ENCODE measurements around the gene TATDN2.
A peak's percentile ranks its signal among the peaks of the same experiment; 100 is the strongest.

Gene TATDN2

GRCh38 chr3:10299175-10299574, 50.9 kb downstream of the TATDN2 start:
- H3K4me1 Mint-ChIP-seq (ENCODE audit: low read depth): peaks cover 4% of the 10 kb centered on the region
- H3K27ac Mint-ChIP-seq: no peak overlapping the region
- peaks cover 84% of the 10 kb centered on the region for H3K36me3 Mint-ChIP-seq (ENCODE audit: low read depth)
- no peaks in the 10 kb centered on the region for H3K27me3 Mint-ChIP-seq
- intact Hi-C loops (cut with micrococcal nuclease): no loop called here
- H3K4me3 Mint-ChIP-seq: no peak overlapping the region
- H3K9me3 Mint-ChIP-seq: no peaks in the 10 kb centered on the region

GRCh38 chr3:10299679-10300078, 51.4 kb downstream of the TATDN2 start:
- Mint-ChIP-seq H3K36me3 (ENCODE audit: low read depth) (peaks cover 87% of the 10 kb centered on the region), H3K4me3 (no peak overlapping the region), H3K9me3 (no peaks in the 10 kb centered on the region), H3K27me3 (no peaks in the 10 kb centered on the region), H3K27ac (peak overlapping the region; percentile 48), H3K4me1 (ENCODE audit: low read depth) (no peaks in the 10 kb centered on the region)
- intact Hi-C loops (cut with micrococcal nuclease): no loop called here

GRCh38 chr3:10300087-10300486, 51.8 kb downstream of the TATDN2 start:
- H3K9me3 Mint-ChIP-seq: no peaks in the 10 kb centered on the region
- H3K27ac Mint-ChIP-seq: peak overlapping the region; percentile 48
- no peaks in the 10 kb centered on the region for H3K27me3 Mint-ChIP-seq
- no peaks in the 10 kb centered on the region for H3K4me1 Mint-ChIP-seq (ENCODE audit: low read depth)
- H3K4me3 Mint-ChIP-seq: no peak overlapping the region
- peaks cover 88% of the 10 kb centered on the region for H3K36me3 Mint-ChIP-seq (ENCODE audit: low read depth)
- intact Hi-C loops (cut with micrococcal nuclease): no loop called here

GRCh38 chr3:10303105-10303504, 54.8 kb downstream of the TATDN2 start:
- peaks cover 95% of the 10 kb centered on the region for H3K36me3 Mint-ChIP-seq (ENCODE audit: low read depth)
- H3K27me3 Mint-ChIP-seq: no peaks in the 10 kb centered on the region
- no peaks in the 10 kb centered on the region for H3K4me1 Mint-ChIP-seq (ENCODE audit: low read depth)
- H3K4me3 Mint-ChIP-seq: no peak overlapping the region
- intact Hi-C loops (cut with micrococcal nuclease): no loop called here
- H3K9me3 Mint-ChIP-seq: no peaks in the 10 kb centered on the region
- no peak overlapping the region for H3K27ac Mint-ChIP-seq

GRCh38 chr3:10303785-10304184, 55.5 kb downstream of the TATDN2 start:
- peaks cover 100% of the 10 kb centered on the region for H3K36me3 Mint-ChIP-seq (ENCODE audit: low read depth)
- H3K9me3 Mint-ChIP-seq: no peaks in the 10 kb centered on the region
- H3K27me3 Mint-ChIP-seq: no peaks in the 10 kb centered on the region
- H3K27ac Mint-ChIP-seq: no peak overlapping the region
- no peaks in the 10 kb centered on the region for H3K4me1 Mint-ChIP-seq (ENCODE audit: low read depth)
- intact Hi-C loops (cut with micrococcal nuclease): no loop called here
- H3K4me3 Mint-ChIP-seq: no peak overlapping the region

GRCh38 chr3:10304905-10305304, 56.6 kb downstream of the TATDN2 start:
- H3K36me3 Mint-ChIP-seq (ENCODE audit: low read depth): peaks cover 100% of the 10 kb centered on the region
- intact Hi-C loops (cut with micrococcal nuclease): no loop called here

GRCh38 chr3:10305331-10305902, 57.2 kb downstream of the TATDN2 start:
- Mint-ChIP-seq H3K27me3 (no peaks in the 10 kb centered on the region), H3K4me1 (ENCODE audit: low read depth) (peaks cover 7% of the 10 kb centered on the region), H3K9me3 (no peaks in the 10 kb centered on the region), H3K4me3 (no peak overlapping the region), H3K27ac (no peak overlapping the region), H3K36me3 (ENCODE audit: low read depth) (peaks cover 100% of the 10 kb centered on the region)
- intact Hi-C loops (cut with micrococcal nuclease): no loop called here

More at GRCh38 chr3:10304905-10305304, 56.6 kb downstream of the TATDN2 start:
- Mint-ChIP-seq H3K27ac (no peak overlapping the region), H3K4me1 (ENCODE audit: low read depth) (peaks cover 5% of the 10 kb centered on the region), H3K9me3 (no peaks in the 10 kb centered on the region), H3K27me3 (no peaks in the 10 kb centered on the region), H3K4me3 (no peak overlapping the region)

GRCh38 chr3:10306156-10306555, 57.9 kb downstream of the TATDN2 start:
- Mint-ChIP-seq H3K4me1 (ENCODE audit: low read depth) (peaks cover 7% of the 10 kb centered on the region), H3K27ac (no peak overlapping the region), H3K36me3 (ENCODE audit: low read depth) (peaks cover 100% of the 10 kb centered on the region), H3K4me3 (no peak overlapping the region), H3K9me3 (no peaks in the 10 kb centered on the region), H3K27me3 (no peaks in the 10 kb centered on the region)
- intact Hi-C loops (cut with micrococcal nuclease): no loop called here

GRCh38 chr3:10308678-10309077, 60.4 kb downstream of the TATDN2 start:
- H3K9me3 Mint-ChIP-seq: no peaks in the 10 kb centered on the region
- intact Hi-C loops (cut with micrococcal nuclease): no loop called here
- peaks cover 100% of the 10 kb centered on the region for H3K36me3 Mint-ChIP-seq (ENCODE audit: low read depth)
- H3K27ac Mint-ChIP-seq: no peak overlapping the region
- H3K4me3 Mint-ChIP-seq: no peak overlapping the region
- peaks cover 7% of the 10 kb centered on the region for H3K4me1 Mint-ChIP-seq (ENCODE audit: low read depth)
- no peaks in the 10 kb centered on the region for H3K27me3 Mint-ChIP-seq

GRCh38 chr3:10309736-10310135, 61.5 kb downstream of the TATDN2 start:
- Mint-ChIP-seq H3K4me3 (no peak overlapping the region), H3K4me1 (ENCODE audit: low read depth) (peaks cover 7% of the 10 kb centered on the region), H3K9me3 (no peaks in the 10 kb centered on the region), H3K36me3 (ENCODE audit: low read depth) (peaks cover 100% of the 10 kb centered on the region), H3K27ac (no peak overlapping the region), H3K27me3 (no peaks in the 10 kb centered on the region)
- intact Hi-C loops (cut with micrococcal nuclease): no loop called here

- Mint-ChIP-seq H3K27ac (no peak overlapping the region), H3K4me3 (no peak overlapping the region), H3K36me3 (ENCODE audit: low read depth) (peaks cover 100% of the 10 kb centered on the region), H3K27me3 (no peaks in the 10 kb centered on the region), H3K4me1 (ENCODE audit: low read depth) (peaks cover 7% of the 10 kb centered on the region), H3K9me3 (no peaks in the 10 kb centered on the region)
- intact Hi-C loops (cut with micrococcal nuclease): no loop called here
These were observed 62.3 kb downstream of the TATDN2 start for GRCh38 chr3:10310578-10310977.

GRCh38 chr3:10311710-10312109, 63.5 kb downstream of the TATDN2 start:
- peaks cover 7% of the 10 kb centered on the region for H3K4me1 Mint-ChIP-seq (ENCODE audit: low read depth)
- no peak overlapping the region for H3K27ac Mint-ChIP-seq
- H3K36me3 Mint-ChIP-seq (ENCODE audit: low read depth): peaks cover 100% of the 10 kb centered on the region
- H3K9me3 Mint-ChIP-seq: no peaks in the 10 kb centered on the region
- H3K27me3 Mint-ChIP-seq: no peaks in the 10 kb centered on the region
- no peak overlapping the region for H3K4me3 Mint-ChIP-seq
- intact Hi-C loops (cut with micrococcal nuclease): no loop called here

- Mint-ChIP-seq H3K4me3 (no peak overlapping the region), H3K4me1 (ENCODE audit: low read depth) (peaks cover 7% of the 10 kb centered on the region), H3K27ac (no peak overlapping the region), H3K36me3 (ENCODE audit: low read depth) (peaks cover 99% of the 10 kb centered on the region), H3K9me3 (no peaks in the 10 kb centered on the region), H3K27me3 (no peaks in the 10 kb centered on the region)
- intact Hi-C loops (cut with micrococcal nuclease): no loop called here
These were observed 64.1 kb downstream of the TATDN2 start for GRCh38 chr3:10312391-10312790.

- Mint-ChIP-seq H3K9me3 (no peaks in the 10 kb centered on the region), H3K27ac (no peak overlapping the region), H3K4me3 (no peak overlapping the region), H3K27me3 (no peaks in the 10 kb centered on the region), H3K36me3 (ENCODE audit: low read depth) (peaks cover 99% of the 10 kb centered on the region), H3K4me1 (ENCODE audit: low read depth) (peaks cover 7% of the 10 kb centered on the region)
- intact Hi-C loops (cut with micrococcal nuclease): no loop called here
These were observed 64.6 kb downstream of the TATDN2 start for GRCh38 chr3:10312861-10313260.

- Mint-ChIP-seq H3K4me3 (no peak overlapping the region), H3K27ac (no peak overlapping the region), H3K27me3 (no peaks in the 10 kb centered on the region), H3K9me3 (no peaks in the 10 kb centered on the region), H3K4me1 (ENCODE audit: low read depth) (peaks cover 19% of the 10 kb centered on the region), H3K36me3 (ENCODE audit: low read depth) (peaks cover 93% of the 10 kb centered on the region)
- intact Hi-C loops (cut with micrococcal nuclease): no loop called here
These were observed 66.8 kb downstream of the TATDN2 start for GRCh38 chr3:10315101-10315500.

All from dendritic cell treated with granulocyte-macrophage colony-stimulating factor and Interleukin-4, amounts not matched to agents 40 ng/mL and 50 ng/mL, for 4 days (primary cell).